ENCODE results near the gene BMP10. TPM values are rescaled to one million over a fixed set of nuclear protein-coding genes. Genes with fewer than 3 reads are reported as not detected.

The BMP10 gene
- total RNA-seq, 4 donors from 2014 or later = not detected

- Histone ChIP-seq H3K4me1 (no peaks in the 10 kb centered on the region), H3K4me3 (no peak overlapping the region), H3K9me3 (no peaks in the 10 kb centered on the region), H3K36me3 (no peaks in the 10 kb centered on the region), H3K27ac (no peak overlapping the region), H3K27me3 (no peaks in the 10 kb centered on the region)
- TF ChIP-seq CTCF (IDR thresholded peaks at IDR 0.05) (no peak), POLR2A (IDR thresholded peaks at IDR 0.05) (no peak)
- DNase-seq = no peak
Observed at GRCh38 chr2:68915393-68915792, 44.2 kb upstream of the BMP10 start.

GRCh38 chr2:68913359-68913758 lies 42.2 kb upstream of the BMP10 start:
- no peaks in the 10 kb centered on the region for H3K36me3 ChIP-seq
- DNase-seq = no peak
- no peaks in the 10 kb centered on the region for H3K9me3 ChIP-seq
- no peak overlapping the region for H3K27ac ChIP-seq
- no peak overlapping the region for H3K4me3 ChIP-seq
- peaks cover 0 to 7% (median 6%) of the 10 kb centered on the region in 4 donors for H3K4me1 ChIP-seq
- TF ChIP-seq POLR2A (IDR thresholded peaks at IDR 0.05) (no peak), CTCF (IDR thresholded peaks at IDR 0.05) (no peak)
- H3K27me3 ChIP-seq = no peaks in the 10 kb centered on the region

GRCh38 chr2:68912732-68913131 lies 41.5 kb upstream of the BMP10 start:
- peak in 1 of 3 donors; percentile 57 for DNase-seq
- no peaks in the 10 kb centered on the region for H3K36me3 ChIP-seq
- H3K4me3 ChIP-seq = no peak overlapping the region
- no peaks in the 10 kb centered on the region for H3K27me3 ChIP-seq
- peaks cover 0 to 11% (median 8%) of the 10 kb centered on the region in 4 donors for H3K4me1 ChIP-seq
- no peak for TF ChIP-seq POLR2A (IDR thresholded peaks at IDR 0.05)
- no peak for TF ChIP-seq CTCF (IDR thresholded peaks at IDR 0.05)
- H3K9me3 ChIP-seq = no peaks in the 10 kb centered on the region
- no peak overlapping the region for H3K27ac ChIP-seq

GRCh38 chr2:68912111-68912510 lies 40.9 kb upstream of the BMP10 start:
- Histone ChIP-seq H3K4me3 (no peak overlapping the region), H3K27ac (no peak overlapping the region), H3K9me3 (no peaks in the 10 kb centered on the region), H3K36me3 (no peaks in the 10 kb centered on the region), H3K27me3 (no peaks in the 10 kb centered on the region), H3K4me1 (peaks cover 0 to 11% (median 9%) of the 10 kb centered on the region in 4 donors)
- no peak for DNase-seq
- no peak for TF ChIP-seq CTCF (IDR thresholded peaks at IDR 0.05)
- no peak for TF ChIP-seq POLR2A (IDR thresholded peaks at IDR 0.05)

- Histone ChIP-seq H3K36me3 (no peaks in the 10 kb centered on the region), H3K4me3 (no peak overlapping the region), H3K27ac (no peak overlapping the region), H3K27me3 (no peaks in the 10 kb centered on the region), H3K4me1 (peaks cover 0 to 11% (median 9%) of the 10 kb centered on the region in 4 donors), H3K9me3 (no peaks in the 10 kb centered on the region)
- DNase-seq = no peak
- TF ChIP-seq CTCF (IDR thresholded peaks at IDR 0.05) = no peak
- TF ChIP-seq POLR2A (IDR thresholded peaks at IDR 0.05) = no peak
Observed at GRCh38 chr2:68911709-68912108, 40.5 kb upstream of the BMP10 start.

- Histone ChIP-seq H3K36me3 (no peaks in the 10 kb centered on the region), H3K9me3 (no peaks in the 10 kb centered on the region), H3K4me1 (peaks cover 0 to 11% (median 9%) of the 10 kb centered on the region in 4 donors), H3K4me3 (no peak overlapping the region), H3K27ac (no peak overlapping the region), H3K27me3 (no peaks in the 10 kb centered on the region)
- DNase-seq = no peak
- TF ChIP-seq POLR2A (IDR thresholded peaks at IDR 0.05) = no peak
- no peak for TF ChIP-seq CTCF (IDR thresholded peaks at IDR 0.05)
Observed at GRCh38 chr2:68911246-68911645, 40.0 kb upstream of the BMP10 start.
